Smooth muscle cell (in vitro differentiated cells): Measurements from ENCODE around the gene EIF3L. TPM values are rescaled to one million over a fixed set of nuclear protein-coding genes. Genes with fewer than 3 reads are reported as not detected.

Source experiments
- DNase-seq: peaks from one replicate; lab custom pipeline; 2025; ENCODE audit not compliant: unreplicated experiment; lab: John Stamatoyannopoulos, UW
- H2AFZ ChIP-seq: fragments of 200-600 bp; sonication (generic); 2 replicates; pipeline ENCODE4 v1.6.0; 2016; ENCODE audit warnings: antibody characterized with exemption, low read depth, mild to moderate bottlenecking
- H3F3A ChIP-seq: fragments of 200-600 bp; sonication (generic); 2 replicates; pipeline ENCODE4 v1.6.0; 2017; ENCODE audit warnings: antibody characterized with exemption, low read depth
- H3K27ac ChIP-seq: fragments of 200-600 bp; sonication (generic); 2 replicates; pipeline ENCODE4 v1.5.1; 2016; ENCODE audit warnings: low read depth, mild to moderate bottlenecking
- H3K27me3 ChIP-seq: fragments of 200-600 bp; sonication (generic); 2 replicates; pipeline ENCODE4 v1.6.1; 2016; ENCODE audit warnings: low read depth, mild to moderate bottlenecking
- H3K36me3 ChIP-seq: fragments of 200-600 bp; sonication (generic); 2 replicates; pipeline ENCODE4 v1.5.1; 2016; ENCODE audit warnings: low read depth
- H3K4me1 ChIP-seq: fragments of 200-600 bp; sonication (generic); 2 replicates; pipeline ENCODE4 v1.5.1; 2016; ENCODE audit warnings: low read depth
- H3K4me2 ChIP-seq: fragments of 200-600 bp; sonication (generic); 2 replicates; pipeline ENCODE4 v1.6.0; 2016; ENCODE audit warnings: mild to moderate bottlenecking
- H3K4me3 ChIP-seq: fragments of 200-600 bp; sonication (generic); 2 replicates; pipeline ENCODE4 v1.5.1; 2016; ENCODE audit warnings: mild to moderate bottlenecking
- H3K79me2 ChIP-seq: fragments of 200-600 bp; sonication (generic); 2 replicates; pipeline ENCODE4 v1.6.0; 2016; ENCODE audit warnings: low read depth, mild to moderate bottlenecking
- H3K9ac ChIP-seq: fragments of 200-600 bp; sonication (generic); 2 replicates; pipeline ENCODE4 v1.6.0; 2016; ENCODE audit warnings: low read depth
- H3K9me3 ChIP-seq: fragments of 200-600 bp; sonication (generic); replicated peaks from 2 replicates; pipeline ENCODE4 v1.5.1; 2016; ENCODE audit warnings: low read depth
- H4K20me1 ChIP-seq: fragments of 200-600 bp; sonication (generic); 2 replicates; pipeline ENCODE4 v1.6.0; 2016; ENCODE audit warnings: low read depth
- WGBS: methylation state at CpG from one replicate; pipeline ENCODE4 v1.1.7; 2016; ENCODE audit warnings: low lambda C conversion rate; 5-methylcytosine and 5-hydroxymethylcytosine counted together
- polyA plus RNA-seq: library from polyadenylated mRNA; unstranded; fragments of >200 nt; fragmentation: Nextera tagmentation; extraction: Ambion mirVana; gene quantifications from 2 replicates; pipeline ENCODE4 v1.2.1, GENCODE V29; 2016
- total RNA-seq: library from RNA; depleted of rRNA; stranded (reverse); fragments of >200 nt; gene quantifications from 2 replicates; pipeline ENCODE4 v1.2.3, GENCODE V29; 2014
- TF ChIP-seq, protein P1 (sequence below): fragments of 200-600 bp; sonication (generic); IDR thresholded peaks from 2 replicates; pipeline ENCODE4 v1.5.1; 2017; ENCODE audit warnings: borderline replicate concordance, mild to moderate bottlenecking, antibody characterized with exemption; ENCODE audit not compliant: insufficient read depth, poor library complexity, severe bottlenecking

Gene EIF3L
- total and polyA plus RNA-seq, 2 experiments from 2014 or later, result 182 to 274 TPM

DNA sequence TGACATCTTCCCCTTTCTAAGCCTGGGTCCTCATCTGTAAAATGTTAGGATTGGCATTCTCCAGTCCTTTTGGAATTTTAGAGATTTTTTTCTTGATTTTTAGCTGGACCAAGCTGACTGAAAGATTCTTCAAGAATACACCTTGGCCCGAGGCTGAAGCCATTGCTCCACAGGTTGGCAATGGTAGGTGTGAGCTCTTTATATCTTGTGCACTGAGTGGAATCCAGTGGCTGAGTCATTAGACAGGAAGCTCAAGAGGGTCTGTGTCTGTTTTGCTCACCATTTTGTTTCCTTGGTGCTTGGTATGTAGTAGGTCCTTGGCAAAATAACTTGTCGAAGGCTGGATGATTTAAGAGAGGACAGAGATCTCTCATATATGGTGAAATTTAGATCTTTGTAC lies 6.2 kb downstream of the EIF3L start:
- Histone ChIP-seq H3K9me3 (no peaks in the 10 kb centered on the region), H3K4me1 (peaks cover 5% of the 10 kb centered on the region), H3K4me2 (no peak overlapping the region), H3F3A (no peaks in the 10 kb centered on the region), H2AFZ (no peak overlapping the region), H3K79me2 (peaks cover 44% of the 10 kb centered on the region), H4K20me1 (peaks cover 37% of the 10 kb centered on the region), H3K36me3 (peaks cover 11% of the 10 kb centered on the region), H3K4me3 (no peak overlapping the region), H3K27me3 (no peaks in the 10 kb centered on the region), H3K27ac (no peak overlapping the region), H3K9ac (no peak overlapping the region)
- no peak for DNase-seq
- WGBS, result 100% methylated on average over 2 of the region's 2 CpGs
- TF ChIP-seq, protein P1, sequence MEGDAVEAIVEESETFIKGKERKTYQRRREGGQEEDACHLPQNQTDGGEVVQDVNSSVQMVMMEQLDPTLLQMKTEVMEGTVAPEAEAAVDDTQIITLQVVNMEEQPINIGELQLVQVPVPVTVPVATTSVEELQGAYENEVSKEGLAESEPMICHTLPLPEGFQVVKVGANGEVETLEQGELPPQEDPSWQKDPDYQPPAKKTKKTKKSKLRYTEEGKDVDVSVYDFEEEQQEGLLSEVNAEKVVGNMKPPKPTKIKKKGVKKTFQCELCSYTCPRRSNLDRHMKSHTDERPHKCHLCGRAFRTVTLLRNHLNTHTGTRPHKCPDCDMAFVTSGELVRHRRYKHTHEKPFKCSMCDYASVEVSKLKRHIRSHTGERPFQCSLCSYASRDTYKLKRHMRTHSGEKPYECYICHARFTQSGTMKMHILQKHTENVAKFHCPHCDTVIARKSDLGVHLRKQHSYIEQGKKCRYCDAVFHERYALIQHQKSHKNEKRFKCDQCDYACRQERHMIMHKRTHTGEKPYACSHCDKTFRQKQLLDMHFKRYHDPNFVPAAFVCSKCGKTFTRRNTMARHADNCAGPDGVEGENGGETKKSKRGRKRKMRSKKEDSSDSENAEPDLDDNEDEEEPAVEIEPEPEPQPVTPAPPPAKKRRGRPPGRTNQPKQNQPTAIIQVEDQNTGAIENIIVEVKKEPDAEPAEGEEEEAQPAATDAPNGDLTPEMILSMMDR, result no peak

DNA sequence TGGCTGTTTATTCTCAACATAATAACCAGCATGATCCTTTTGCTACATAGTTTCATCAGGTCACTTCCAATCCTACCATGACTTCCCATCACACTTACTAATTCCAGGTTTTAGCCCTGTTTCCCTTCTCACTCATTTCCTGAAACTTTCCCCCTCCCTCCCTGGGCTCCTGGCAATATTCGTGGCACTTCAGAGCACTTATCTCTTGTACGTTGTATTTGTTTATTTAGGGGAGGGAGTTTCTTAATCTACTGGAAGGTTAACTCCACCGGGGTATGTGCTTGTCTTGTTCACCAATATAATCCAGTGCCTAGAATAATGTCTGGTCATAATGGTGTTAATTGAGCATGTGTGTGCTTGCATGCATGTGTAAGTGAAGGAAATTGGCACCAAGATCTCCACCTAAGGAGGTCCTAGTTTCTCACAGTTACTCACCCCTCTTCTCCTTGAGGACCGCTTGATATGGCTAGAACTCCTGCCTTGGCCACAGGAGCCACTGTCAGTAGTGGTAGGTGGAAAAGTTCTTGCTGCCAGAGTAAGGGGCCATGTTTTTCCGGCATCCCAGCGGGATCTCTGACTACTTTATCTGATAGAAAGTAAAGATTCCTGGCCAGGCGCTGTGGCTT lies 11.7 kb downstream of the EIF3L start:
- Histone ChIP-seq H3K27me3 (no peaks in the 10 kb centered on the region), H3K27ac (no peak overlapping the region), H3F3A (peaks cover 4% of the 10 kb centered on the region), H3K4me3 (no peak overlapping the region), H3K79me2 (peaks cover 16% of the 10 kb centered on the region), H3K4me2 (no peak overlapping the region), H3K9ac (no peak overlapping the region), H3K36me3 (peaks cover 20% of the 10 kb centered on the region), H3K9me3 (no peaks in the 10 kb centered on the region), H4K20me1 (peaks cover 38% of the 10 kb centered on the region), H2AFZ (no peak overlapping the region), H3K4me1 (no peaks in the 10 kb centered on the region)
- no peak for DNase-seq
- TF ChIP-seq, protein P1, result no peak
- 79% methylated on average over 7 of the region's 7 CpGs for WGBS

DNA sequence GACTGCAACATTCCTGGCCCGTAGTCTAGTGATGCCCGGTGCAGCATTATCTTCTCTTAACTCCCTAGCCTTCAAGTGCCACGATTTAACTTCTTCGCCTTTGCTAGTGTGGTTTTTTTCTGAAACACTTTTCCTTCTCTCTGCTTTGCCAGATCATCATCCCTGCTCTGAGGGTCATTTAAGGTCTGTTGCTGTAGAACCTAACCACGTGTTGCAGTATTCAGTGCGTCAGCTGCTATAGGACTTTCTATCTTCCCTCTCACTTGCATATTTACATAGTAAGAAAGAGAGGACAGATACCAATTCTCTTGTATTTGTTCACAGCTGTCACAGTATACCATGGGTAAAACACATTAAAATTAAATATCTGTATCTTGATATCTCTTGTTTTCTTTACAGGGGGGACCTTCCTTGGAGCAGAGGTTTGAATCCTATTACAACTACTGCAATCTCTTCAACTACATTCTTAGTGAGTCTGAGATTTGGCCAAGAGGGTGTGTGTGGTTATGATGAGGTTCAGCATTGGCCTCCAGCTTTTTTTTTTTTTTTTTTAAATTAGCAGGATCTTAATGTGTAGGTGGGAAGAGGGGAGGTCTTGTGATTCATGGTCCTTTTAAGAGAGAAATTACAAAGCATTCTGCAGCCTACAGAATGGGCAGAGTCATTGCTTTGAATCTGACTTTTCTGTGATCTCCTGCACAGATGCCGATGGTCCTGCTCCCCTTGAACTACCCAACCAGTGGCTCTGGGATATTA lies 13.5 kb downstream of the EIF3L start:
- H3K36me3 ChIP-seq, result peaks cover 22% of the 10 kb centered on the region
- no peak overlapping the region for H3K4me3 ChIP-seq
- H3K27ac ChIP-seq, result no peak overlapping the region
- peaks cover 42% of the 10 kb centered on the region for H4K20me1 ChIP-seq
- DNase-seq, result no peak
- peaks cover 4% of the 10 kb centered on the region for H3F3A ChIP-seq
- 89% methylated on average over 7 of the region's 7 CpGs for WGBS
- H3K27me3 ChIP-seq, result no peaks in the 10 kb centered on the region
- H3K9ac ChIP-seq, result no peak overlapping the region
- TF ChIP-seq, protein P1, result no peak
- no peaks in the 10 kb centered on the region for H3K9me3 ChIP-seq
- no peaks in the 10 kb centered on the region for H3K4me1 ChIP-seq
- H3K4me2 ChIP-seq, result no peak overlapping the region
- peaks cover 25% of the 10 kb centered on the region for H3K79me2 ChIP-seq
- no peak overlapping the region for H2AFZ ChIP-seq
